ENCODE measurements around the gene HPD. TPM values are rescaled to one million over a fixed set of nuclear protein-coding genes. Genes with fewer than 3 reads are reported as not detected.
"Not testable (repeated sequence)": the region's sequence is repeated elsewhere in the genome, so short reads cannot be mapped to it uniquely, and the experiment has no call there.

HPD gene
- total RNA-seq, 1 donor from 2014 or later, result 0.92 TPM

GRCh38 chr12:121874071-121874470 is 15.4 kb upstream of the HPD start:
- TF ChIP-seq CTCF (conservative IDR thresholded peaks at IDR 0.05), result no peak
- no peaks in the 10 kb centered on the region for H3K9me3 Mint-ChIP-seq
- H3K4me3 Mint-ChIP-seq, result no peak overlapping the region
- no peaks in the 10 kb centered on the region for H3K36me3 Mint-ChIP-seq
- DNase-seq (ENCODE audit: extremely low spot score, unreplicated experiment), result no peak
- peaks cover 6% of the 10 kb centered on the region for H3K4me1 Mint-ChIP-seq (ENCODE audit: unreplicated experiment)
- H3K27ac Mint-ChIP-seq, result no peak overlapping the region
- no peaks in the 10 kb centered on the region for H3K27me3 Mint-ChIP-seq

- DNase-seq (ENCODE audit: extremely low spot score, unreplicated experiment), result no peak
- no peaks in the 10 kb centered on the region for H3K9me3 Mint-ChIP-seq
- no peak for TF ChIP-seq CTCF (conservative IDR thresholded peaks at IDR 0.05)
- H3K27me3 Mint-ChIP-seq, result no peaks in the 10 kb centered on the region
- peaks cover 6% of the 10 kb centered on the region for H3K4me1 Mint-ChIP-seq (ENCODE audit: unreplicated experiment)
- H3K36me3 Mint-ChIP-seq, result no peaks in the 10 kb centered on the region
- H3K4me3 Mint-ChIP-seq, result no peak overlapping the region
- no peak overlapping the region for H3K27ac Mint-ChIP-seq
These were observed 14.5 kb upstream of the HPD start for GRCh38 chr12:121873216-121873569.

GRCh38 chr12:121872546-121873215 is 14.0 kb upstream of the HPD start:
- DNase-seq (ENCODE audit: extremely low spot score, unreplicated experiment), result no peak
- no peaks in the 10 kb centered on the region for H3K27me3 Mint-ChIP-seq
- peaks cover 6% of the 10 kb centered on the region for H3K4me1 Mint-ChIP-seq (ENCODE audit: unreplicated experiment)
- H3K9me3 Mint-ChIP-seq, result no peaks in the 10 kb centered on the region
- no peak overlapping the region for H3K4me3 Mint-ChIP-seq
- no peak for TF ChIP-seq CTCF (conservative IDR thresholded peaks at IDR 0.05)
- no peak overlapping the region for H3K27ac Mint-ChIP-seq
- H3K36me3 Mint-ChIP-seq, result no peaks in the 10 kb centered on the region

GRCh38 chr12:121871467-121871866 is 12.8 kb upstream of the HPD start:
- Mint-ChIP-seq H3K27ac (no peak overlapping the region), H3K4me3 (no peak overlapping the region), H3K9me3 (no peaks in the 10 kb centered on the region), H3K36me3 (no peaks in the 10 kb centered on the region), H3K27me3 (no peaks in the 10 kb centered on the region), H3K4me1 (ENCODE audit: unreplicated experiment) (peaks cover 6% of the 10 kb centered on the region)
- no peak for TF ChIP-seq CTCF (conservative IDR thresholded peaks at IDR 0.05)
- DNase-seq (ENCODE audit: extremely low spot score, unreplicated experiment), result no peak

- not testable (repeated sequence) for H3K4me3 Mint-ChIP-seq; DNase-seq (ENCODE audit: extremely low spot score, unreplicated experiment); H3K4me1 Mint-ChIP-seq (ENCODE audit: unreplicated experiment); H3K27me3 Mint-ChIP-seq; H3K9me3 Mint-ChIP-seq; H3K36me3 Mint-ChIP-seq; H3K27ac Mint-ChIP-seq
These were observed 10.6 kb upstream of the HPD start for GRCh38 chr12:121869229-121869628.

- Mint-ChIP-seq H3K36me3 (no peaks in the 10 kb centered on the region), H3K27ac (no peak overlapping the region), H3K9me3 (no peaks in the 10 kb centered on the region), H3K4me3 (no peak overlapping the region), H3K27me3 (no peaks in the 10 kb centered on the region), H3K4me1 (ENCODE audit: unreplicated experiment) (peaks cover 10% of the 10 kb centered on the region)
- DNase-seq (ENCODE audit: extremely low spot score, unreplicated experiment), result no peak
- TF ChIP-seq CTCF (conservative IDR thresholded peaks at IDR 0.05), result no peak
These were observed 7.7 kb upstream of the HPD start for GRCh38 chr12:121866331-121866730.

Data from type B pancreatic cell (in vitro differentiated cells).